Colon (tissue), 2 donors: ENCODE measurements around the gene IMPACT.

Experiments
- FAIRE-seq: peaks from 2 replicates; lab custom pipeline; 2012; peaks lifted over from hg19 to GRCh38; lab: Jason Lieb, UNC
- donor health status: control.
- donor health status: control.

The IMPACT gene, protein sequence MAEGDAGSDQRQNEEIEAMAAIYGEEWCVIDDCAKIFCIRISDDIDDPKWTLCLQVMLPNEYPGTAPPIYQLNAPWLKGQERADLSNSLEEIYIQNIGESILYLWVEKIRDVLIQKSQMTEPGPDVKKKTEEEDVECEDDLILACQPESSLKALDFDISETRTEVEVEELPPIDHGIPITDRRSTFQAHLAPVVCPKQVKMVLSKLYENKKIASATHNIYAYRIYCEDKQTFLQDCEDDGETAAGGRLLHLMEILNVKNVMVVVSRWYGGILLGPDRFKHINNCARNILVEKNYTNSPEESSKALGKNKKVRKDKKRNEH

DNA sequence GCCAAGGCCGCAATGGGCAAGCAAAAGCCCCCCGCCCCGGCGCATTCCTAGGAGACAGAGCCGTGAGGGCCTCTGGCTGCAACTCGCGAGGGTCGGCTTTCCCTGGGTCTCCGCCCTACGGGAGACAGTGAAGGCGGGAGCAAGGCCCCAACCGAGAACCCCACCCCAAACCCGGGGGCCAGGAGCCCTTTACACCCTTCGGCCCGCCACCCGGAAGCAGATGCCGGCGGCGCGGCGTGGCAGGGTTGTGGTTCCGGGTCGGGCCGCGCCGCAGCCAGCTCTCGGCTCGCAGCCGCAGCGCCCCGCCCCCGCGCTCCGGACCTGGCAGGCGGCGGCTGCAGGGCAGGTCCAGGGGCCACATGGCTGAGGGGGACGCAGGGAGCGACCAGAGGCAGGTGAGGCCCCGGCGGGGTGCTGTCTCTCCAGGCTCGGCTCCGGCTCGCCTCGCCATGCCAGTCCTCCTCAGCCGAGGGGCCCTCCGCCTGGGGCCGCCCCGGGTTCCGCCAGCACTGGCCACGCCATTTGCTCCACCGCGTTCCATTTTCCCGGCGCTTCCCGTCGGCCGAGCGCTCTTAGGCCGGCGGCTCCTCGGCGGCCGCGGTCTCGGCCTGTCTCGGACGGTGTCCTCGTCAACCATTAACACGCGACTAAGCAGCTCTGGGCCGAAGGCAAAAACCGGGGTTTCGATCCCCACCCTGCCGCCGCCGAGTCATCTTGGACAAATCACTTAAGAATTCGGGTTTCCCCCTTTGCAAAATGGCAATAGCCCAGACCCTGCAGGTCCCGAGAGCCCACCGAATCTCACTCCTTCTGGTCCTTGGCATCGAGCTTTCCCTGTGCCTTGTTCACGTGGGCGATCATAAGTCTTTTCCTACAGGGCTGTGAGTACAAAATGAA, at the start of gene IMPACT:
TSS of gene IMPACT (plus strand) at position 273 of the 897 bp plus-strand sequence. CDS start at position 360, 87 bp downstream.
- FAIRE-seq, result no peak

DNA sequence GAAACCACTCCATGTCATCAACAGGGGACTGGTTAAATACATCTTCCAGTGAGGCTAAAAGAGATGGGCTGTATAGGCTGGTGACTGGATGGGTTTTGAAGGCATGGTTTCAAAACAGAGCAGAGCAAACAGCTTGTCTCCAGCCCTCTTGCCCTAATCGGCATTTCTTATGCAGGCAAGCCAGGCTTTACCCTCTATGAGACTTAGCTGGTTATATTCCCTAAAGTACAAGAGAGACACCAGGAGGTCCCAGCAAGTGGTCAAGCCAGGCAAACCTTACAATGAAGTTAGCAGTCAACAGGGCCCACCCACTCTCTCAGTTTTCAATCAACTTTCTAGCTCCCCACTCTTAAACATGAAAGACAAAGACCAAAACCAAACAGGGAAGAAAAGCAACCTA, 47.9 kb upstream of the IMPACT start:
- FAIRE-seq, result no peak

DNA sequence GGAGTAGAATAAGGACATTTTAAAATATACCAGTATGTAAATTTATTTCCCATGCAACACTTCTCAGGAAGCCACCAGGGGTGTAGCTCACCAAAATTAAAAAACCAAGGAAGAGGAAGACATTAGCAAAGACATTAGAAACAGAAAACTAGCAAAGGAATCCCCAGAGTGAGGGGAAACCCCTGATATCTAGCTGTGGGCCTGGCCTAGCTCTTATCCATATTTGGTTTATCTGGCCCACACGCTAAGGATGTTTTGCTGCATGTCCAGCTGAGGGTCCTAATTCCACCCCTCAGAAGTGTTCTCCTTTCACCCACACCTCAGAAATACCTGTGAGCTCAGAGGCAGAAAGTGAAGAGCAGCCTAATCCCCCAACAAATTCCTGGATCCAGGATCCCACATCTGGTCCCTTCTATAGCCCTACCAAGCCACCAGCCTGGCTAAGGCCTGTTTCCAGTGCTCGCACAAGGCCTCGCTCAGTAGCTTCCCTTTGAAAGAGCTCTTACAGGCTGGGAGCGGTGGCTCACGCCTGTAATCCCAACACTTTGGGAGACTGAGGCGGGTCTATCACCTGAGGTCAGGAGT, 46.2 kb upstream of the IMPACT start:
- no peak for FAIRE-seq

DNA sequence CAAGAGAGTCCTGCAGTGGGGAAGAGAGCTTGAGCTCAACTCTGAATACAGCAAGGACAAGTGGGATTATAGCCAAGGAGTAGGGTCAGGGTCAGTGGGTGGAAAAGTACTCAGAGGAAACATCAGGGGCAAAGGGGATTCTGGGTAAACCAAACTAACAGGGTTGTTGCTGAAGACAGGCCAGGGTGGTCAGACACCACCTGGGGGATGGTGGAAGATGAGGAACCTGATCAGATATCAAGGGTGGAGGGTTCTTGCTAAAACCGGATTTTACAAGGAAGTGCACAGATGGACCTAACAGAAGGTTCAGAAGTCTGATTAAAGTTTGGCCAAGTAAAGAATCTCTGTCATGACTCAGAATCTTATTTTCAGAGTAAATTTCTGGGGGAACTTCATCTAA, 45.3 kb upstream of the IMPACT start:
- FAIRE-seq, result no peak

DNA sequence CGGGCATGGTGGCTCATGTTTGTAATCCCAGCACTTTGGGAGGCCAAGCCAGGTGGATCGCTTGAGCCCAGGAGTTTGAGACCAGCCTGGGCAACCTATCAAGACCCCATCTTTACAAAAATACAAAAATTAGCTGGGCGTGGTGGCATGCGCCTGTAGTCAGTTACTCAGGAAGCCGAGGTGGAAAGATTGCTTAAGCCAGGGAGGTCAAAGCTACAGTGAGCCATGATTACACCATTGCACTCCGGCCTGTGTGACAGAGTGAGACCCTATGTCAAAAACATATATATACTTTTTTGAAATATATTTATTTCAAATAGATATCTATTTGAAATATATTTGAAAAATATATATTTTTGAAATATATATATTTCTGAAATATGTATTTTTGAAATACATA, 39.8 kb upstream of the IMPACT start:
- no peak for FAIRE-seq

DNA sequence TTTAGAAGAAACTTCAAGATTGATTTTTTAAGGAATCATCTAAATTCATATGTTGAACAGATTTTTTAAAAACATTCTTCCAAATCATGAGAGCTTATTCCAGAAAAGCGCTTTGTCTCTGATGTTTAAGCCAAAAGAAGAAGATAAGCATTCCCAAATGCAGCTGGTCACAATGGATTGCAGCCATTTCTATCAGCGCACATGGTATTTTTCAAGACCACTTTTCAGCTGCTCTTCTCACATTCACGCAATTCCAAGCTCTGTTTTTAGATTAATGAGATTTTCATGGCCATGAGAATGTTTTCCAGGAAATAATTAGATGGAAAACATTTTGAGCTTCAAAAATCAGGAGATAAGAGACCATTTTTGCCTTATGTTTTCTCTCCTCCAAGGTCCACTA, 37.5 kb upstream of the IMPACT start:
- no peak for FAIRE-seq

DNA sequence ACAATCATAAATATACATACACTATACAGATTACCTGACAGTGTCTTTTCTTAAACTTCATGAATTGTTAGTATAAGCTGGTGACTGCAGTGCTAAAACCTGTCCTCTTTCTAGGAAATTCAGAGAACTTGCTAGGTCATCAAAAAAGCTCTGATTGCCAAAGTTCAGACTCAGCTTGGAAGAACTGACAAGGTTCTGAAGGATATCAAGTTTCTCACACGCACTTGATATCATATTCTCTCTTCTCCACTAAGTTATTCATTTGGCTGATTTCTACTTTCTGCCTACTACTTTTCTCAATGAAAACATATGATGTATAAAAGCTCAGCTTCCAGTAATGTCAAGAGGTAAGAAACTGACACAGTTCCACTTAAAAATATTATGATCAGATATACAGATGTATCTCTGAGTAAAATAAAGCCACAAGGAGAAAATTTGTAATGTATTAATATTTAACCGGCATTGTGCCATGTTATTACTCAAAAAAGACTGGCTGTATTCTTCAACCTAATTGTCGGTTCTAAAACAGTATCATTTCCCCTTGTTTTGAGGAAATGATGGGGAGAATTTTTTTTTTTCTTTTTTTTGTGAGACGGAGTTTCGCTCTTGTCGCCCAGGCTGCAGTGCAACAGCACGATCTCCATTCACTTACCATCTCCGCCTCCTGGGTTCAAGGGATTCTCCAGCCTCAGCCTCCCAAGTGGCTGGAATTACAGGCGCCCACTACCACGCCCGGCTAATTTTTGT, 31.2 kb upstream of the IMPACT start:
- FAIRE-seq, result no peak

DNA sequence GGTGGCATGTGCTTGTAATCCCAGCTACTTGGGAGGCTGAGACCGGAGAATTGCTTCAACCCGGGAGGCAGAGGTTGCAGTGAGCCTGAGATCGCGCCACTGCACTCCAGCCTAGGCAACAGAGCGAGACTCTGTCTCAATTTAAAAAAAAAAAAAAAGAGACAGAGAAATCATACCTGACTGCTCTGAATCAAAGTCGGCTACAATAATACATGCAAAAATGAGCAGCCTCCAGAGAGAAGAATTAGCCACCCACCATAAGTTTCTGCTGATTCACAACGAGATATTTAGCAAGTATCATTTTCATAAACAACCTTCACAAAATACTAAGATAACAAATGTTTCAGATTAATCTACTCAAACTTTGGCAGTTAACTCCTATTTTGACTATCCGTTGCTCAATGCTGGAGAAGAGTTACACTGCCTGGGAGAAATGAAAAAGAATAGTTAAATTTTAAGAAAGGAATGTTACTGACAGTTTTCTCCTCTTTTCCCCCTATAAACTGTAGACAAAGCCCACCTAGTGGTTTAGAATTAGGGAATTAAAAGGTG, 30.3 kb upstream of the IMPACT start:
- no peak for FAIRE-seq

DNA sequence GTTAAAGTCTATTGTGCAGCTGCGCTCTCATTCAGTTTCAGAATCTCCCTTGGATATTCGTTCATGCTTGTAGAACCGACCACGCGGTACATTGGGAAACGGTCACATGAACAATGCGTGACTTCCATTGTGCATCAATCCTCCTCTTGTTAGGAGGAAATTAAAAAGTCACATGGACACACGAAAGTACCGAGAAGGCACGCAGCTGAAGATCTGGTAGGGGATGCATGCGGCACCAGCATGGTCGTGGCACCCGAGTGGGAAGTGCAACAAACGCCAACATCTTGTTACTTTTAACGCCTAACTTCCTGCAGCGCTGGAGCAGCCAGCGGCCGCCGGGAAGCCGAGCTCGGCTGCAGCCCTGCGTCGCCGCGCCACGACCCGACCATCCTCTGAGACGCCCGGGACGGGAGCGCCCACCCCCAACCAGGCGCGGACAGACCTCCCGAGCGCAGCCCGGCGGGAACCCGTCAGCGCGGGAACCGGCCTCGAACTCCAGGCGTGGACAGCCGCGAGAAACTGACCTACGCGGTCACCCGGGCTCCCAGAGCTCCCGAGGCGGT, 29.3 kb upstream of the IMPACT start:
- no peak for FAIRE-seq

DNA sequence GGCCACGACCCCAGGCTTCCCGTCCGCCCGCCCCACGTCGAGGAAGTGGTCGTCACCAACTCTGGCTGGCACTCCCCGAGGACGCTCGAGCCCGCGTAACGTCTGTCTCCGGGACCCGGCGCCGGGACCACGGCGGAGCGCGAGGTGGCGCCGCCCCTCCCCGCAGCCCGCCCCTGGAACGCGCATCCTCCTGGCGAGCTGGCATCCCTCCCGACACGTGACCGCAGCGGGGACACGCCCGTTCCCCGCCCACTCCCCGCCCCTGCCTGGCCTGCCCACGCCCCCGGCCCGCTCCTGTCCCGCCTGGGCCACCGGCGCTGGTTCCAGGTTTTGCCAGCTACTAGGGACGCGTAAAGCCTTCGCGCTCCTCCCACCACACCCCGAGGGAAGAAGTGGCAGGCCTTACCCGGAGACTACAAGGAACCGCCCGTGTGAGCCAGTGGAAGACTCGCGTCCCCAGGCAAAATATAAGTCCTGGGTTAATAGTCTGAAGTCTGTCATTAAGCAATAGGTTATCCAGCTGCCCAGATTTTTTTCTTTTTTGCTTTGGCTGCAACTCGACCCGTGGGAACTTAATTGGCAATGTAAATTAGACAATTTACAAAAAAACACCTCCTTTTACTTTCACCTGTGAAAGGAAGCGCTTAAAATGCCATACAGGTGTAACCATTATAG, 28.6 kb upstream of the IMPACT start, which contains the start of gene OSBPL1A:
TSS of gene OSBPL1A (minus strand) at position 131 of the 675 bp plus-strand sequence. CDS start 20,291 bp downstream, outside the sequence.
- no peak for FAIRE-seq

DNA sequence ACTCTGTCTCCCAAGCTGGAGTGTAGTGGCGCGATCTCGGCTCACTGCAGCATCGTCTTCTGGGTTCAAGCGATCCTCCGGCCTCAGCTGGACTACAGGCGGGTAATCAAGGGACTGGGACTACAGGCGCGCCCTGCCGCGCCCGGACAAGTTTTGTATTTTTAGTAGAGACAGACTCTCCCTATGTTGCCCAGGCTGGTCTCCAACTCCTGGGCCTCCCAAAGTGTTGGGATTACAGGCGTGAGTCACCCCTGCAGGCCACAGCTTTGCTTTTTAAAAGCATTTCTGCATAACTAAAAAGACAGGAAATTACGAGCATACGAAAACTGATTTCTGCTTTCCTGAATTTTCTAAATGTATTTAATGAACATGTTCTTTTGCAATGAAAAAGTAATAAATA, 27.9 kb upstream of the IMPACT start:
- no peak for FAIRE-seq

DNA sequence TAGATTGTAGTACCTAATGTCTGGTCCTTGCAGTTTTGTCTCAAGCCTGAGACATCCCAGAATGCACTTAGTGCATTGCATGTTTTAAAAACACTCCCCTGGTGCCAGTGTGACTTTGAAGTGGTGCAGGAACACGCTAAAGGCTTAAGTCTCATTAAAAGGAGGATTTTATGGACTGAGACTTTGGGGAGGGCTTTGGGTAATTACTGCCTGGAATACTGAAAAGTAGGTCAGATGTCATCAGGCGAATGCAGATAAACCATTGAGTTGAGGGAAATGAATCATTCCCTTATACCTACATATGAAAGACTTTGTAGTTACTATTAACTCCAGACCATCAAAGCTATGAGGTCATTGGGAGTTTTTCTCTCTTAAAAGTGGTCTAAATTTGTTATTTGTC, 25.9 kb upstream of the IMPACT start:
- no peak for FAIRE-seq

DNA sequence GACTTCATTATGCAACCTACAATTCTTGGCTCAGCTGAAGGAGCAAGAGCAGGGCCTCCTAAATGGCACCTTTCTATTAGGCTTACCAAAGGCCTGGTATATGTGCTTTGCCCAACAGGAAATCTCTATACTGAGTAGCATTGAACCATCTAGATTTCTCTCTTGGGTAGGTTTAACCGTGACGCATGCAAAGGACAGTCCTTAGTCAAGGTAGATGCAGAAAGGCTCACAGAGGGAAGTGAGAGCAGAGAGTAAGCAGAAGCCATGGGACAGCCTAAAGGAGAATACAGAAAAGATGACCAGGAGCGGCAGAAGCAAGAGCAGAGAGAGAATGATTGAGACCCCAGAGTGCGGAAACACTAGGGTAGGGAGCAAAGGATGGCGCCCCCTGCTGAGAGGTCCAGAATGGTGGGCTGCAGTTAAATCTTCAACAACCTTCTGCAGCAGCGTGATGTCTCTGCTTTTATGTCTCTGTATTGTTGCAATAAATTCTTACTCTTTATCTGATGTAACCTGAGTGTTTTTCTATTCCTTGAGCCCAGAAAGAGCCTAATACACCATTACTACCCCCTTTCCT, 24.2 kb upstream of the IMPACT start:
- no peak for FAIRE-seq

DNA sequence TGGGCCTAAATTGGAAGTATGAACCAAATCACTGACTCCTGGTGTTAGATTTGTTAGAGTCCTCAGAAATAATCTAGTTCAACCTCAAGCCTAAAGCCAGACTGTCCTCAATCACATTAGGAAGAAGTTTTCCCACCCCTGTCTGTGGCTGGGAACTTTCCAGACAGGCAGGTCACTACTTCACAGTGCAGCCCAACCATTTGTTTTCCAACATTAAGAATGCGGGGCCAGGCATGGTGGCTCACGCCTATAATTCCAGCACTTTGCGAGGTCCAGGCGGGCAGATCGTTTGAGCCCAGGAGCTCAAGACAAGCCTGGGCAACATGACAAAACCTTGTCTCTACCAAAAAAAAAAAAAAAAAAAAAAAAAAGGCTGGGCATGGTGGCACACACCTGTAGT, 23.4 kb upstream of the IMPACT start:
- no peak for FAIRE-seq

DNA sequence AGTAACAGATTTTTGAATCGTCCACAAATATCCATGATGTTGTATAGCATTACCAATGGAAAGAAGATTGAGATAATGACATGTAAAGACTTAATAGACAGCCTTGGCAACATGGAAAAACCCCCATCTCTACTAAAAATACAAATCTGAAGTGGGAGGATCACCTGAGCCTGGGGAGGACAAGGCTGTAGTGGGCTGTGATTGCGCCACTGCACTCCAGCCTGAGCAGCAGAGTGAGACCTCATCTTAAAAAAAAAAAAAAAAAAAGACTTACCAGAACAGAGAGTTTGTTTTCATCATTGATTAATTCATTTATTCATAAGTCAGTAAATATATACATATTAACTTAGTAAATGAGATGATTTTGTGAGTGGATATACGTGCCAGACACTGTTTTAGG, 21.9 kb upstream of the IMPACT start:
- no peak for FAIRE-seq

DNA sequence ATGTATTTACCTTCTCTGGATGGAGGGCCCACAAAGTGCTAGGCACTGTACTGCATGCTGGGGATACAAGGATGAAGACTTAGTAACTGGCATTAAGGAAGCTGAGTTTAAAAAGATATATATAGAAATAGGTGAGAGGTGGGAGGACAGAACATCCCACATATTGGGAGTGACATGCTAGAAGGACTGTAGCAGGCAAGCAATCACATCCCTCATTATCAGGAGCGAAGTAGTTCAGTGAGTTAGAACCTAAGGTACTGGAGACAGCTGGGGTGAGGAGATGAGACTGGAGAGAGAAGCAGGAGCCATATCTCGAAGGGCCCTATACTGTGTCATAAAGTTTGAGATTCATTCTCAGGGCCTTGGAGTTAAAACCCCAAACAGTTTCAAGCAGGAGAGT, 18.0 kb upstream of the IMPACT start:
- no peak for FAIRE-seq

DNA sequence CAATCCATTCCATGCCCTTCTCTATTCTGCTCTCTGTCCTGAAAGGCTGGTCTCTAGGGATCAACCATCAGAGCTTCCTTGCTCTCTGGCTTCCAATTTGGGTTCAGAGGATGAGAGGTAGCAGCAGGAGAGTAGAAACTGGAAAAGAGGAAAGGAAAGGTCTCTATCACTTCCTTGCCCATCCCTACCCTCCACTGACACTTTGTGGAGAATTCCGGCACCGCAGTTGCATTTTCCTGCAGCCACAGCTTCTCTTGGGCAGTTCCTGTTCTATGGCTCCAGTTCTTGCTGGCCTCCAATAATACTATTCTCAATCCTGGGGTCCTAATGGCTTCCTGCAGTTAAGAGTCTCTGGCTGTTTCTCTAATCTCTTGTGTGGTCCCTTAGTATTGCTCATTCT, 13.3 kb upstream of the IMPACT start:
- no peak for FAIRE-seq

DNA sequence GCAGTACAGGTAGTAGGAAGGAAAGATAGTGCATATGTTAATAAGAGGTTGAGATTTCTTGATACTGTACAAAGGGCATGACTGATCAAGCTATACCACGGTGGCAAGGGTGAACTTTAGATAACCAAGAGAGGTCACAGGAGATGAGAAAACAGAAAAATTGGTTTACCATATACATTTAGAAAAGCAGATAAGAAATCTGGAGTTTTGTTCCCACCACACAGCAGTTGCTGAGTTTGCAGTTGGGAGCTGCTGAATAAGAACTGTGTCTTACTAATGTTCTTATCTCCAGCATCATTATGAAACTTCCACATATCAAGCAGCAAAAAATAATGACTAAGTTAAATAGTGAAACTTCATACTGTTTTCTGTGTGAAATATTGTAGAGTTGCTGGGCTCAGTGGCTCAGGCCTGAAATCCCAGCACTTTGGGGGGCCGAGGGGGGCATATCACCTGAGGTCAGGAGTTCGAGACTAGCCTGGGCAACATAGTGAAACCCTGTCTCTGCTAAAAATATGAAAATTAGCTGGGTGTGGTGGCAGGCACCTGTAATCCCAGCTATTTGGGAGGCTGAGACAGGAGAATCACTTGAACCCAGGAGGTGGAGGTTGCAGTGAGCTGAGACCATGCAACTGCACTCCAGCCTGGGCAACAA, 12.0 kb upstream of the IMPACT start:
- no peak for FAIRE-seq

DNA sequence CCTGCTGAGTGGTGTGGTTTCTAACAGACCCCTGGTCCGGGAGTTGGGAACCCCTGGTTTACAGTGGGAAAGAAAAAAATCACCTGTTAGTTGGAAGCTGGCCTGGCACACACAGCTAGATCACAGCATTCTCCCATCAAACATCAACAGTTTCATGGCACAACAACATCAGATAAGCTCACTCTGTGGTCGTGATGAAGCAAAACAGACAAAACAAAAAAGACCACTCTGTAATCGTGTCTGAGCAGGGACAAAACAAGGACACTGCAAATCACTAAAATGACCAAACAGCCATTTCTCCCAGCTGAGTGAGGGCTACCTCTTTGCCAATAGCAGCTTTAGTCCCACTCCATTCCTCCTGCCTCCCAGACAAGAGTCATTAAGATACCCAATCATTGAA, 9.0 kb upstream of the IMPACT start:
- no peak for FAIRE-seq

DNA sequence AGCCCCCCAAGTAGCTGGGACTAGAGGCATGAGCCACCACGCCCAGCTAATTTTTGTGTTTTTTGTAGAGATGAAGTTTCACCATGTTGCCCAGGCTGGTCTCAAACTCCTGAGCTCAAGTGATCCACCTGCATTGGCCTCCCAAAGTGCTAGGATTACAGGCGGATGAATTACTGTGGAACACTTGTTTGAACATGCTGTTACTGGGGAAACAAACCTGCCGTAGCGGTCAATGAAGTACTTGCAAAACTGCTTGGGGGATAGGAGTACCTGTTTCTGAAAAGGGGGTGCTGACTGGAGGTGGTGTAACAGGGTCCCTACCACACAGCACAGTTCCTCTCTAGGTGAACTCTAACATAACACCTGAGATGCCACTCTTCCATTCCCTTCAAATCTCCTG, 5.9 kb upstream of the IMPACT start:
- FAIRE-seq, result no peak
